GM21619 (cell line): ENCODE results near the gene MBTPS1.

ENCODE experiments used
- ATAC-seq: cut with Tn5 transposase; IDR thresholded peaks from one replicate; pipeline ENCODE4 v1.9.1; 2021; ENCODE audit not compliant: unreplicated experiment

Gene MBTPS1

DNA sequence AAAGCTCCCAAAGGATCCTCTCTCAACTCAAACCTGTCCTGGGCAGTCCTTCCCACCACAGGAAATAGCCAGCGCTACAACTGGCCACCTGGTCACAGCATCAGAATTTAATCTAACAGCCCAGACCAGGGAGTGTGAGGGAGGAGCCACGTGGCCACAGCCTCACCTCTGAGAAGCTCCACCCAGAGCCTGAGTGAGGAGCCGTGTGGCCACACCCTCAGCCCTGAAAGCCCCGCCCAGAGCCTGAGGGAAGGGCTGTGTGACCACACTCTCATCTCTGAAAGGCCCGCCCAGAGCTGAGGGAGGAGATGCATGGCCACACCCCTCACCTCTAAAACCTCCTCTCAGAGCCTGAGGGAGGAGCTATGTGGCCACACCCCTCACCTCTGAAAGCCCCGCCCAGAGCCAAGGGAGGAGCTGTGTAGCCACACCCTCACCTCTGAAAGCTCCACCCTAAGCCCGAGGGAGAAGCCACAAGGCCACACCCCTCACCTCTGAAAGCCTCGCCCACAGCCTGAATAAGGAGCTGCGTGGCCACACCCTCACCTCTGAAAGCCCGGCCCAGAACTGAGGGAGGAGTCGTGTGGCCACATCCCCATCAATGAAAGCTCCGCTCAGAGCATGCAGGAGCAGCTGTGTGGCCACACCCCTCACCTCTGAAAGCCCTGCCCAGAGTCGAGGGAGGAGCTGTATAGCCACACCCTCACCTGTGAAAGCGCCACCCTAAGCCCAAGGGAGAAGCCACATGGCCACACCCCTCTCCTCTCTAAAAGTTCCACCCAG, 102.8 kb downstream of the MBTPS1 start:
- ATAC-seq = peak; percentile 79

DNA sequence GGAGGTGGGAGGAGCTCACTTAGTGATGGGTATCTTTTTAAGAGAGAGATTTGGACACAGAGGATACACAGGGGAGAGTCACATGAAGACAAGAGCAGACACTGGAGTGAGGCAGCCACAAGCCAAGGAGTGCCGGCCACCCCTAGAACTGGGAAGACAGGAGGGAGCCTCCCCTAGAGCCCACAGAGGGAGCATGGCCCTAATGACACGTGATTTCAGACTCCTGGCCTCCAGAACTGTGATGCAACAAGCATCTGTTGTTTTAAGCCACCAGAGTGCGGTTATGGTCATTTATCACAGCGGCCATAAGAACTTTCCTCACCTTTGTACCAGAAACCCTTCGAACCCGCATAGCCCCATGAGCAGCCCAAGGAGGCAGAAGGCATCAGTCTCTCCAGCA, 107.5 kb downstream of the MBTPS1 start:
- ATAC-seq = no peak

DNA sequence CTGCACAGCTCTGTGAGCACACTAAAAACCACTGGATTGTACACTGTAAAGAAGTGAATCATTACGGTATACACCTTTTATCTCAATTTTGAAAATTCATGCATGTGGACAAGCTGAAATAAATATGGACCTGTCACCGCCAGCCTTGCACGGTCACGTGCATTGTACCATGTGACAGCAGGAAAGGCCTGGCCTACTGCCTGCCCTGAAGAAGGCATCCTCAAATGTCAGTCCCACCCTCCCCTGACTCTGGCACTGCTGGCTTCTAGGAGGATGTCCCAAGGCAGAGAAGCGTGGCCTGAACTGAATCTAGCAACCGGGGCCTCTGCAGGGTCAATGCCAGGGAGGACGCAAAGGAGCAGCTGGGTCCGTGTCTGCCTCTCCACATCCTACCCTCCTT, 108.8 kb downstream of the MBTPS1 start:
- no peak for ATAC-seq

- ATAC-seq = no peak
These were observed 109.2 kb downstream of the MBTPS1 start for GRCh38 chr16:84007520-84007919.

DNA sequence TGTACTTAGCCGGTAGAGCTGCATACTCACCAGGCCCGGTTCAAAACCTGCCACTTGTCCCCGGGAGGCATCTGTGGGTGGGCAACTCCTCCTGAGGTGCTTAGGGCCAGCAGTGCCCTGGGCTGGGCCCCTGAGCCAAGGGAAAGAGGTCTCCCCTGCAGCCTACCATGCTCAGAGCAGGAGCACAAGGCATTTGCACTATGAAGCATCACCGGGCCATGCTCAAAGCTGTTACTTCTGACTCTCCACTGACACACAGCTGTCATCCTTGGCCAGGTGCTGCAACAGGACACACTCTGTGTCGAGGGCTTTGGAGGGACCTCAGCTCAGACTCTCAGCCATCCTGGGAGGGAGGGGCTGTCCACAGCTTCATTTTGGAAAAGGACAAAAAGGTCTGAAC, 111.4 kb downstream of the MBTPS1 start:
- ATAC-seq = no peak

- ATAC-seq = no peak
These were observed 112.3 kb downstream of the MBTPS1 start for GRCh38 chr16:84004442-84004841.
